IPS-11a (cell line): ENCODE measurements around the gene AUTS2.
A peak's percentile ranks its signal among the peaks of the same experiment; 100 is the strongest.

ENCODE experiments used
- H3K4me3 ChIP-seq: one replicate; pipeline ENCODE4 v1.5.1; 2013; ENCODE audit warnings: low read depth, low read length, control low read depth

Gene AUTS2

DNA sequence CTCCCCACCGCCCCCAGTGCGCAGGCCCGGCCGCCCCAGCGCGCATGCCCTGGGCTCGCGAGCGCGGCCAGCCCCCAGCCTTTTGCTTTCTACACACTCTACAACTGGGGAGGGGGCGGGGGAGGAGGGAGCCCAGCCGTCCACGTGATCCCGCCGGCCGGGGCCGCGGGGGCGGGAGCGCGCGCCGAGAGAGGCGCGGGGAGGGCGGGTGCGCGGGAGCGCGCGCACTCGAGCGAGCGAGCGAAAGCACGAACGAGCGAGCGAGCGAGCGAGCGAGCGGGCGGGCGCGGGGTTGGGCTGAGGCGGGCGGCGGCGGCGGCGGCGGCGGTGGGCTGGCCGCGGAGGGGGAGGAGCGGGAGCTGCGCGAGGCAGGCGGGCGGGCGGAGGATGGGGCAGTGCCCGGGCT is at the start of gene AUTS2:
Gene AUTS2, plus strand, starts transcription at position 395 of the 406 bp plus-strand sequence. CDS start 1,179 bp downstream, outside the sequence.
- H3K4me3 ChIP-seq, result peak within 1 kb of the TSS; percentile 55

DNA sequence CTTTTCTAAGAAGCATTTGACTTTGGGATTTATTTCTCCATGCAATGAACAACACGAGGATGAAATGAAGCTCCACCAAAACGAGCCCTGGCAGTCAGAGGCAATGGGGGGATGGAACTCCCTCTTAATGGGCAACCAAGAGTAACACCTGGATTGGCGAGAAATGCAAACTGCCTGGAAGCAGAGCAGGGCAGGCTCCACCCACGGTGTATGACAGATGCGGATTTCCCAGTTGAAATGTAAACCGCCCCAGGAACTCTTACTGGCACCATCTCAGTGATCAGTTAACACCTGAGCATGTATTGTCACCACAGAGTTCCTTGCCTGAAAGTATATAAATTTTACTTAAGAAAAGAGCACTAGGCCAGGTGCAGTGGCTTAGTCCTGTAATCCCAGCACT is 47.3 kb upstream of the AUTS2 start:
- no peak overlapping the region for H3K4me3 ChIP-seq

DNA sequence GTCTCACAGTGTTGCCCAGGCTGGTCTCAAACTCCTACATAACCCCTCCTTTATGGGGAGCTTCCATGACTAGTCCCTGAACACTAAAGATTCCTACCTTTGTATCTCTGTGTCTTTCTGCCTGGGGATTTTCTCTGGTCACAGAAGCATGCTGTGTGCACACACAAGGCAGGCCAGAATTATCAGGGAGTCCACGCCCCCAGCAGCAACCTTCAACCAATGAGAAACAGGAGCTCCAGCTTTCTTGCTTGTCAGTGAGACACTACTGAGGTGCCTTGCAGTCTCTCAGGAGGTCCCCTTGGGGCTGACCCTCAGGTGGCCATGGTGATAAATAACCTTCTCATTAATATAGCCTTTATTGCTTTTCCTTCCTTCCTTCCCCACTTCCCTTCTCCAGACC is 45.1 kb upstream of the AUTS2 start:
- no peak overlapping the region for H3K4me3 ChIP-seq

DNA sequence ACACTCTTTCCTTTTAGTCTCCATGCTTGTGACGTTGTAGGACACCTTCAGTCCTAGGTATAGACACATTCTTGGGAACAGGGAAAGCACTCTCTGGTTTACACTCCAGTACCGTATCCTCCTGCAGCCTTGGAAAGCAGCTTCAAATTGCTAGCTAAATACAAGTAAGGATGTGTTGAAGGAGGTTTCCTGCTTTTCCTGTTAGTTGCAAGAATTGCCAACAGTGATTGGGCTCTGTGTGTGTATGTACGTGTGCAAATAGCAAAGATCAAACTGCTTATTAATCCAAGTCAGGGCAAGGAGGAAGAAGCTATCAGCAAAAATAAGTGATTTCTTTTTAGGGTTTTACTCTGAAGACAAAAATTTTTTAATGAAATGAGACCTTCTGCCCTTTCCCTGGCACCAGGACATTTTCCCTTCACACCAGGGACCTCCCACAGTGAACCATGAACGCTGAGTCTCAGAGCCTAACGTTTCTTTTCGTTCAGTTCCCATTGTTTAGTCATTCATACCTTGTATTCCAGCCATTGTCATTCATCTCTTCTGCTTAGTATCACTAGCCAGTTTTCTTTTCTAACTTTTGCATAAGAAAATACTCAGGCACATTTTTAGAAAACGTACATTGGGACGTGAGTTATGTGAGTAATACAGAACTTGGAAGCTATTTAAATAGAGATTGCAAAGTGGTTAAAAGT is 36.9 kb upstream of the AUTS2 start:
- H3K4me3 ChIP-seq, result no peak overlapping the region

DNA sequence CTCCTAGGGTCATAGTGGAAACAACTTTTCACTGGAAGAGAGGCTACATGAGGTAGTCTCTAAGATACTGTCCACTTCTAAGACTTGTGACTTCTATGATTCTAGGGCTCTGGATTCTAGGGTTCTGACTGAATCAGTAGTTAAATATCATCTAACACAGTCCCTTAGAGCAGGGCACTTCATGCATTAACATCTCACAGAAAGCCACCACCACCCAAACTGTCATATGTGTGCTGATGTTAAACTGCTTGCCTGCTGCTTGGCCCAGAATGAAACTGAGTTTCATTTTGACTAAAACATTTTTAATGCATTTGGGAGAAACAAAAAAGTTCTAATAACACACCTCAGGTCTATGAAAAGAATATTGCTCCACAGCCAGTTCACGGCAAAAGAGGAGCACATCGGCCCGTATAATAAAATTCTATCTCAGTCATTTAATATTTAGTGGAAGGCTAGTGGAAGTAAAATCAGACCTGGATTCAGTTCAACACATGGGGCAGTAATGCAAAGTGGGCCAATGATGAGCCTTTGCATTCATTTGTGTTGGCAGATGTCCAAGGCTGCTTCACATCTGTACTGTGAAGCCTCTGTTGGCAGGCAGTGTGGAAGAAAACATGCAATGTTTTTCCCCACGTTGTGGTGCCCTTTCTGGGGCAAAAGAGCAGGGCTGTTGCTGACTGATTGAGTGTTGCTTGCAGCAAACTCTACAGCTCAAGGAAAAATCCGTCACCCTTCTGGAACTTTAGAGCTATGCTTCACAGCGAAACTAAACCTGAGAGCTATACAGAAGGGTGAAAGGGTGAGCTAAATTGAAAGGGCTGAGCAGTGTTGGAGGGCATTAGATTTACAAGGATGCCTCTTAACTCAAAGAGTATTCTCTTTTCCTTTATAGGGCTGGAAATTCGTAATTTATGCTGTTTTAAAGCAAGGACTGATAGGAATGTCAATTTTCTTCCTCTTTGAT is 33.5 kb upstream of the AUTS2 start:
- H3K4me3 ChIP-seq, result no peak overlapping the region

DNA sequence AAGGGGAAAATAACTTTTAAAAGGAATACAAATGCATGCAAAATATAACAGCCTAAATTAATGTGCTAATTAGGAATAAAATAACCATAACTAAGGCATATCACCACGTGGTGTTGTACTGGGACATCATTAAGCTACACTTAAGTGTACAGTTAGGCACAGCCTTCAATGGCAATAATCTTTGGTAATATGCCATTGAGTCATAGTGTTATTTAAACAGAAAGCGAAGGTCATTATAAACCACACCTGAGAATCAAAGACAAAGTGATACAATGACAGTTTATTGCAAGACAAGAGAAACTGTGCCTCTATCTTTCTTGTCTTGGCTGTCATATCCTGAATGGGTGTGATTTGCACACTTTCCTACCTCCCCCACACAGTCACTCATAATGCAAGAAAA is 30.5 kb upstream of the AUTS2 start:
- no peak overlapping the region for H3K4me3 ChIP-seq

DNA sequence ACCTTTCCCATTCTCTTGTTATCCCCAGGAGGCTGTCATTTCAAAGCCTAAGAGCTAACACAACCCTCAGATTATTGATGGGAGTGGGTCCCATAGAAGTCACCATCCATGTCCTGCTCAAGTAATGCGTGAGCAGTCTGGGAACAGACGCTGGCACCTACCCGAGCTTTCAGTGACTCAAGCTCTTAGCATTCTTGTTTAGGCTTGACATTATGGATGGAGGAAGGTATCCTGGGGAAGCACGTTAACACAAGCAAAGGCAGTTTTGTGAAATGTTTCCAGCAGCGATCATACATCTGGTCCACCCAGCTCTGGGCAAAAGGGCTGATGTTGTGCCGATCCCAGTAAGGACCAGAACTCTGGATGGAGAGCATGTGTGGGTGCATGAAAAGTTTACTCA is 30.0 kb upstream of the AUTS2 start:
- no peak overlapping the region for H3K4me3 ChIP-seq

DNA sequence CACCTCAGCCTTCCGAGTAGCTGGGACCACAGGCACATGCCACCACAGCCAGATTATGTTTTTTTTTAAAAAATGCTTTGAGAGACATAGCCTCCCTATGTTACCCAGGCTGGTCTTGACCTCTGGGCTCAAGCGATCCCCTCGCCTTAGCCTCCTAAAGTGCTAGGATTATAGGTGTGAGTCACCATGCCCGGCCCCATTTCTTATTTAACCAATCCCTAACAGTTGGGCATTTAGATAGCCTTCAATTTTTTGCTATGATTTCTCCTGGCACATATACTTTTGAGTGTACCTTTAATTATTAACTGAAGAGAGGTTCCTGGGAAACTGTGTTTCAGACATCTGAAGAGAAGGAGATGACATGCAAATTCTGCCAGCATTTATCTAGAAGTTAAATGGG is 22.6 kb upstream of the AUTS2 start:
- H3K4me3 ChIP-seq, result no peak overlapping the region

DNA sequence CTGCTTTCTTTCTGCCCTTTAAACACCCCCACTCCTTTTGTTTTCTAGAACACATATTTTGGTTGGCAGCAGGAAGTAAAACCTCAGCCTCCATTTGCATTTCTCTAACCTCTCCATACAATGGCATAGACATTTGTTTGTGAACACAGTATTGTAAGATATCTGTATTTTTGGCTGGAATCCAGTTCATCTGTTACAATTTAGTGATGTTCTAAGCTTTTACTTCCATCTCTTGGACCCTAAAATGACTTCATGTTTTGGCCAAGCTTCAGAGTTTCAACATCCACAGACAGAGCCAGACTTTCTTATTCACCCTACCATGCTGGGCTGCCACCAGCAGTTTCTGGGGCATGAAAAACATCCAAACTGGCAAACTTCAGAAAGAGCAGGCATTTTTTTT is 21.1 kb upstream of the AUTS2 start:
- H3K4me3 ChIP-seq, result no peak overlapping the region

DNA sequence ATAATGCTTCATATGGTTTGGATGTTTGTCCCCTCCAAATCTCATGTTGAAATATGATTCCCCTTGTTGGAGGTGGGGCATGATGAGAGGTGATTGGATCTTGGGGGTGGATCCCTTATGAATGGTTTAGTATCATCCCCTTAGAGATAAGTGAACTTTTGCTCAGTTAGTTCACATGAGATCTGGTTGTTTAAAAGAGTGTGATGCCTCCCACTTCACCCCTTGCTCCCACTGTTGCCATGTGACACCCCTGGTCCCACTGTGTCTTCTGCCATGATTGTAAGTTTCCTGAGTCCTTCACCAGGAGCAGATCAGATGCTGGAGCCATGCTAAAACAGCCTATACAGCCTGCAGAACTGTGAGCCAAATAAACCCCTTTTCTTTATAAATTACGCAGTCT is 13.1 kb upstream of the AUTS2 start:
- no peak overlapping the region for H3K4me3 ChIP-seq

DNA sequence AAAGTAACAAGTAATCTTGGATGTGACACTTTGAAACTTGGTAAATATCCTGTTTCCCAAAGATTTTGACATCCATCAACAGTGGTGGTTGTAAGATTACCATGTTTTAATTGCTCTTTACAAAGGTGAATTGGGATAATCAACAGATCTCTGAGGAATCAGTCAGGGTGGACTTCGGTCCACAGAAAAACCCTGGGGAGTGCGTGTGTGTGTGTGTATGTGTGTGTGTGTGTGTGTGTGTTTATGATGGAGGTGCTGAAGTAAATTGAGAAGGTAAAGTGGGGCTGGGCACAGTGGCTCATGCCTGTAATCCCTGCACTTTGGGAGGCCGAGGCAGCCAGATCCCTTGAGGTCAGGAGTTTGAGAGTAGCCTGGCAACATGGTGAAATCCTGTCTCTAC is 12.0 kb upstream of the AUTS2 start:
- no peak overlapping the region for H3K4me3 ChIP-seq

DNA sequence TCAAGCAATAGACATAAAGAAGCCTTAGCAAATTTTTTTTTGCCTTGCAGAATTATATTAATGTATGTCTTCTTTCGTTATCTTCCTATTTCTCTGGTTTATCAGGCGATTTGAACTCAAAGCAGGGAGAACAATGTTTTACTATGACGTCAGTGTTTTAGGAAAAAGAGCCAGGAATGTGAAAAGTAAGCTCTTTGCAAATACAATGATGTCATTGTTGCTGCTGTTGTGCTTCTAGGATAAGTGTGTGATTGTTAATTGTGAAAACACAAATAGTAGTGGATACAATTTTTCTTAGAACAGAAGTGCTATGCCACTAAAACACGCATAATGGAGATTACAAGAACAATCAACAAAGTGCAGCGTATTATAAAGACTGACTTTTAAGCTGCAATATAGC is 9.5 kb upstream of the AUTS2 start:
- H3K4me3 ChIP-seq, result no peak overlapping the region

DNA sequence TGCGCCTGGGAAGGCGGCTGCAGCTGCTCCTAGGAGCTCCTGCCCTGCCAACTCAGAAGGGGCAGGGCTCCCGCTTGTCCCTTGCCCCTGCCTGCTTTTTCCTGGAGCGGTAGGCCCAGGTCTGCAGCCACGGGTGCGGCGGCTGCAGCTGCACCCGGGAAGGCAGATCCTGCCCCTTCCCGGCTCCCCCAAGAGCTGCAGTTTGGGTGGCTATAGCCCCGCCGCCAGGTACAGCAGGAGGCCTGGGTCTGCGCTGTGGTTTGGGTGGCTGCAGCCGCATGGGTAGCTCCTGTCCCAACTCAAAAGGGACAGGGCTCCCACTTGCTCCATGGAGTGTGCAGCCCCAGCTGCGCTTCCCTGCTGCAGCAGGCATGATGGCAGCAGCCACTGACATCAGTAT is 6.5 kb upstream of the AUTS2 start:
- no peak overlapping the region for H3K4me3 ChIP-seq

DNA sequence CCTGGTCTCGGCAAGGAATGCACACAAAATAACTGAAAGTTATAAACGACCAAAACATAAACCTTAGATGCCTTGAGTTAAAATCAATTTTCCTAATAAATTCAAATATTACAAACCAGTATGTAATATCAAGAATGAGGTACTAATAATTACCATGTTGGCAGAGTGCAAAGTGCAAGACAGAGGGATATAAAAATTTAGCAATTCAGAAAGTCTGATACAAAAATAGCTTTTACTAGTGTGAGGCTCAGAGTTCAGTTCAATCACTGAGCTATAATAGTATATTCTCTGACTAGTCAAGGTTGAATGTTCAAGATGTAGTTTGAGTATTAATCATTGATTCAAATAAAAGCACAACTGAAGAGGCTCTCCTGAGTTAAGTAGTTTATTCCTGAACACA is 4.8 kb upstream of the AUTS2 start:
- no peak overlapping the region for H3K4me3 ChIP-seq

DNA sequence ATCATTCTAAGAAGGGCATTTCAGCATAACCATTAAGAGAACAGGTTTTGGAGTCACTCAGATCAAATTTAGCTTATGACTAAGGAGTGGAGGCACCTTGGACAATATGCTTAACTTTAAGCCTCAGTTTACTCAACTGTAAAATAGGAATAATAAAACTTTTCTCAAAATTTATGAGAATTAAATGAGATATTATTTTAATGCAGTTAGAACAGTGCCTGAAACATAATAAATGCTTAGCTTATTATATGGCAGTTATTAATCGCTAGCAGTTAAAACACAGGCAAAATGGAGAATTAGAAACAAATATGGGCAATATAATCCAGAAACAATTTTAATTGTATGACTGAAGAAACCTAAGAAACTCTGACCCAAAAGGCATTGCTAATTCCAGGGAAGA is 2.9 kb upstream of the AUTS2 start:
- H3K4me3 ChIP-seq, result no peak overlapping the region

DNA sequence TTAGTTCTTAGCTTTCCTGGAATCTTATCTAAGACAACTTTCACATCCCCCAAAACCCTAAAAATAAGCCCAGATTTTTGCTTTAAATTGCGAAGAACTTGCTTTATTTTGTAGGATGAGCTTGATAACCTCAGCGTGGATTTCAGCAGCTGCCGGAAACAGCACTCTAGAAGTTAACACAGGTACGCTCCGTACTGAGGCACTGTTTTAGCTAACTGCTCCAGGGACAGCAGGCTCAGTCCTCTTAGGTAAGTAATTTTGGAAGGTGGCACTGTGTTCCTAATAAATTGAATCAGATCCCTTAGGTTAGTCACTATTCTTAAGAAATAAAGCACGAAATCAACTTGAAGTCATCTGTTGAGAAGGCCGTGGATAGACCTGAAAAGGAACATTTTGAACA is 2.2 kb upstream of the AUTS2 start:
- H3K4me3 ChIP-seq, result no peak overlapping the region

DNA sequence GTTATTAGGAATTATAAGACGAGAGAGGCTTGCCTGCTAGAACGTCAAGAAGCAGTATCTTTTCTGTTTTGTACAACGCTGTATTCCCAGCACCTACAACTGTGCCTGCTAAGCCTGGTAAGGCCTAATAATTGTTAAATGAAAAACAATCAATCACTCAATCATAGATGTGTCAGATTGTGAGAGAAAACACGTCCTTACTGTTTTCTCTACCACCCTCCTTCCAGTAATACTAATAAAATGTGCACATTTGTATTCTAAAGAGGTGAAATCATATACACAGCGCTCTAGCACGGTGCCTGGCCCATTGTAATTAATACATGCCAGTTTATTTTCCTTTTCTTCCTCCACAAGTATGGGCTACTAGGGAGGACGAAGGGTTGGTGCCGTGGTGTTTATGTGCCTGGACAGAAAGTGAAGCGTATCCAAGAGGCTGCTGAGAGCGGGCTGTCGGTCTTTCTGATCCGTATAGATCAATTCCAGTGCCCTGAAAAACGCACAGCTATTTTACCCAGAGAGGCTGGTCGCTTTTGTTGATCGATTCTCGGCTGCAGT is 1.5 kb upstream of the AUTS2 start:
- no peak overlapping the region for H3K4me3 ChIP-seq

DNA sequence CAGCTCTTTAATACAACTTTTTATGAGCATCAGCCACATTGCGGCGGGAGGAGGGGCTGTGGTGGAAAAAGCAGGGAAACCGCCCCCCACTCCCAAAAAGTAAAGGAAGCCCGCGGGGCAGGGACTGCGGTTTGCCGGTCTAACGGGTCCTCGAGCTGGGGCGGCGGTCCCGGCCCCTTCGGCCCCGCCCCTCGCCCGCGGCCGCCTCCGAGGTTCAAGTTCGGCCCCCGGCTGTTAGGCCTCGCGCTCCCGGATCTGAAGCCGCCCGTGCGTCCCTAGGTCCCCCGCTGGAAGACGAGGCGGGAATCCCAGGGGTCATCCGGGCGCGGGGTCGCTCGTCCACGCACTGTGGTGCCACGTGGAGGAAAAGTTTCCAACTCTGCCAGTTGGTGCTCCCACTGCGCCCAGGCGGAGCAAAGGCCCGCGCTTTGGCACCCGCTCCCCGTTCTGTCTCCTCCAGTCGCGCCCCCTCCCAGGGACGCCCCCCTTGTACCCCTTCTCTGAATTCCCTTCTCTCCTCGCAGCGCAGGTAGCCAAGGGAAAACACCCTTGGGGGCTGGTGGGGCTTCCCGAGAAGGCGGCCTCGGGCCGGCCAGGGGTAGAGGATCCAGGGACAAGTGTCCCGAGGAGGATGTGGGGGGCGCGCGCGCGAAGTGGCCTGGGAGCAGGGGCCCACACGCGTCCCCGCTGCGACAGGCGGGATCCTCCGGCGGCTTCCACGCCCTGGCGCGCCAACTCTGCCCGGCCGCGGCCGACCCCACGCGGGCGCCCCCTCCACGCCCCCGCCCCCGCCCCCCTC is 798 bp upstream of the AUTS2 start:
- peak overlapping the region; percentile 43 for H3K4me3 ChIP-seq

DNA sequence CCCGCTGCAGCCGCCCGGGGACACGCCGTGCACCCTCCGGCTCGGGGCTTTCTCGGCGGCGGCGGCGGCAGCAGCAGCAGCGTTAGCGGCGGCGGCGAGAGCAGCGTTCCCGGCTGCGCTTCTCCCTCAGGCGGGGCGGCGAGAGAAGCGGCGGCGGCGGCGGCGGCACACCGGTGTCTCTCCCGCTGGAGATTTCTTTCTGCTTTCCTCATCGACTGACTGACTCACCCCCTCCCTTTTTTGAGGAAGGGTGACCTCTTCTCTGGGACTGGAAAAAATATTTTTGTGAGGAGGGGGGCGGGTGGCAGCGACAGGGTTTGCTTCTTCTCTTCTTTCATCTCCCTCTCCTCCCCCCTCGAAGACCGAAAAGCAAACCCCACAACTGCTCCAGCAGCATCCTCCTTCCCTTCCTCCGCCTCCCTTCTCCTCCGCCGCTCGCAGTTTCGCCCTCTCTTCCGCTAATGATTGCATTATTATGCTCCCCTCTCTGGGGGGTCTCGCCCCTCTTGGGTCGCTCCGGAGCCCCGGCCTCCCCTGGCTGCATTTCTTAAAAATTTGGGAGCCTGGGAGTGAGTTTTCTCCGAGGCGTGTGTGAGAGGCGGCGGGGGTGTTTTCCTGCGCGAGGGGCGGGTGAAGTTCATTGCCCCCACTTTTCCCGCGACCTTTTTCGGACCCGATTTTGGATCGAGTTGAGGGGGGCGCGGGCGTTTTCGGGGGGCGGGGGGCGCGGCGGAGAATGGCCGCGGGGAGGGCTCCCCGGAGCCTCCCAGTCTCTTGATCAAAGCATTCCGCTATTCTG is 411 bp downstream of the AUTS2 start:
- H3K4me3 ChIP-seq, result peak overlapping the region; percentile 55

DNA sequence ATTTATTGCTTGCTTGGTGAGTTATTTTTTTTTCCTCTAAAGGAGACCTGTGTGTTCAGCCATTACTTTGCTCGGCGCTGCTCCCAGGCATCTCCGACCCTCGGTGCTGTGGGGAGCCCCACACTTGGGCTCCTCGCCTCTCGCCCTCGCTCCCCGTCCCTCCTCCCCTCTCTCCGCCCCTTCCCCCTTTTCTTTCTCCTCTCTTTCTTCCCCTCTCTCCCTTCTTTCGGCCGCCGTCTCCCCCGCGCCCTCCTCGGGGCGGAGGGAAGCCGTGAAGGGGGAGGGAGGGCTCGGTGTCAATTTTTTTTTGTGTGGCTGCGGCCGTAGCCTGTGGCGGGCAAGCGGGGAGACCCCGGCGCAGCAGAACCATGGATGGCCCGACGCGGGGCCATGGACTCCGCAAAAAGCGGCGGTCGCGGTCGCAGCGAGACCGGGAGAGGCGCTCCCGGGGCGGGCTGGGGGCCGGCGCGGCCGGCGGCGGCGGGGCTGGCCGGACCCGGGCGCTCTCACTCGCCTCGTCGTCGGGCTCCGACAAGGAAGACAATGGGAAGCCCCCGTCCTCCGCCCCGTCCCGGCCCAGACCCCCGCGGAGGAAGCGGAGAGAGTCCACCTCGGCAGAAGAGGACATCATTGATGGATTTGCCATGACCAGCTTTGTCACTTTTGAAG is 1.1 kb downstream of the AUTS2 start:
- peak overlapping the region; percentile 55 for H3K4me3 ChIP-seq
